Hematopoietic multipotent progenitor cell treated with erythropoietin and hydrocortisone succinate and interleukin-3 and kit ligand, for 17 days (in vitro differentiated cells): Measurements from ENCODE around the gene TNFRSF11A.

ENCODE experiments used
- DNase-seq: peaks from one replicate; pipeline ENCODE4 v3.0.0-alpha.2; 2015; ENCODE audit warnings: low spot score

TNFRSF11A gene

GRCh38 chr18:62345909-62346308 is 20.8 kb downstream of the TNFRSF11A start:
- DNase-seq = no peak

- no peak for DNase-seq
Observed at GRCh38 chr18:62346333-62347088, 21.4 kb downstream of the TNFRSF11A start.

- DNase-seq = no peak
Observed at GRCh38 chr18:62347089-62347506, 22.0 kb downstream of the TNFRSF11A start.

- no peak for DNase-seq
Observed at GRCh38 chr18:62348474-62348873, 23.4 kb downstream of the TNFRSF11A start.

GRCh38 chr18:62353170-62353569 is 28.1 kb downstream of the TNFRSF11A start:
- DNase-seq = no peak

GRCh38 chr18:62354151-62354550 is 29.0 kb downstream of the TNFRSF11A start:
- no peak for DNase-seq

- DNase-seq = no peak
Observed at GRCh38 chr18:62357079-62357719, 32.1 kb downstream of the TNFRSF11A start.

- DNase-seq = no peak
Observed at GRCh38 chr18:62360805-62361204, 35.7 kb downstream of the TNFRSF11A start.

GRCh38 chr18:62361288-62361687 is 36.2 kb downstream of the TNFRSF11A start:
- DNase-seq = no peak

- no peak for DNase-seq
Observed at GRCh38 chr18:62364558-62364957, 39.4 kb downstream of the TNFRSF11A start.

GRCh38 chr18:62365420-62365819 is 40.3 kb downstream of the TNFRSF11A start:
- no peak for DNase-seq

- DNase-seq = no peak
Observed at GRCh38 chr18:62366992-62367391, 41.9 kb downstream of the TNFRSF11A start.

- no peak for DNase-seq
Observed at GRCh38 chr18:62368100-62368499, 43.0 kb downstream of the TNFRSF11A start.

- no peak for DNase-seq
Observed at GRCh38 chr18:62369129-62369644, 44.1 kb downstream of the TNFRSF11A start.

GRCh38 chr18:62370366-62370765 is 45.3 kb downstream of the TNFRSF11A start:
- no peak for DNase-seq

- no peak for DNase-seq
Observed at GRCh38 chr18:62371436-62371835, 46.3 kb downstream of the TNFRSF11A start.

- no peak for DNase-seq
Observed at GRCh38 chr18:62372156-62372555, 47.0 kb downstream of the TNFRSF11A start.

GRCh38 chr18:62372882-62373281 is 47.8 kb downstream of the TNFRSF11A start:
- DNase-seq = no peak

- DNase-seq = no peak
Observed at GRCh38 chr18:62374410-62374965, 49.4 kb downstream of the TNFRSF11A start.

GRCh38 chr18:62377131-62377807 is 52.2 kb downstream of the TNFRSF11A start:
- DNase-seq = no peak

GRCh38 chr18:62379051-62379450 is 53.9 kb downstream of the TNFRSF11A start:
- DNase-seq = no peak

- DNase-seq = no peak
Observed at GRCh38 chr18:62381373-62381772, 56.3 kb downstream of the TNFRSF11A start.

GRCh38 chr18:62384068-62384467 is 59.0 kb downstream of the TNFRSF11A start:
- DNase-seq = no peak
